ENCODE measurements around the gene MDM1. TPM values are rescaled to one million over a fixed set of nuclear protein-coding genes. Genes with fewer than 3 reads are reported as not detected.

Gene MDM1
- total and polyA plus RNA-seq, 4 donors: 10.5 to 19.6 (median 13.8) TPM

GRCh38 chr12:68349921-68350606, 17.9 kb upstream of the MDM1 start:
- Histone ChIP-seq H3K4me3 (ENCODE audit: low read length in 2 of 2) (no peak overlapping the region), H3K27ac (ENCODE audit: low read depth in 1 of 2, low read length in 2 of 2) (no peak overlapping the region), H3K4me1 (ENCODE audit: control insufficient read depth in 1 of 2, insufficient read depth in 2 of 2, low read length in 2 of 2) (peaks cover 0 to 2% of the 10 kb centered on the region in 2 donors), H3K27me3 (ENCODE audit: control insufficient read depth in 1 of 2, insufficient read depth in 2 of 2, low read length in 1 of 2) (no peaks in the 10 kb centered on the region), H3K36me3 (ENCODE audit: control insufficient read depth in 1 of 2, insufficient read depth in 2 of 2, low read length in 1 of 2) (no peaks in the 10 kb centered on the region), H3K9me3 (ENCODE audit: control insufficient read depth, low read length) (no peaks in the 10 kb centered on the region)
- WGBS, 2 donors: 82 to 84% methylated on average over 5 of the region's 5 CpGs
- DNase-seq (no peak), ATAC-seq (ENCODE audit: low FRiP score) (no peak)
- intact Hi-C loops (cut with DNase I): no loop called here

GRCh38 chr12:68349220-68349621, 17.1 kb upstream of the MDM1 start:
- intact Hi-C loops (cut with DNase I): no loop called here
- ATAC-seq (ENCODE audit: low FRiP score): no peak
- no peaks in the 10 kb centered on the region for H3K27me3 ChIP-seq (ENCODE audit: control insufficient read depth in 1 of 2, insufficient read depth in 2 of 2, low read length in 1 of 2)
- no peaks in the 10 kb centered on the region for H3K36me3 ChIP-seq (ENCODE audit: control insufficient read depth in 1 of 2, insufficient read depth in 2 of 2, low read length in 1 of 2)
- H3K4me3 ChIP-seq (ENCODE audit: low read length in 2 of 2): no peak overlapping the region
- no peak for DNase-seq
- WGBS, 2 donors: 43 to 52% methylated on average over 2 of the region's 2 CpGs
- peaks cover 0 to 2% of the 10 kb centered on the region in 2 donors for H3K4me1 ChIP-seq (ENCODE audit: control insufficient read depth in 1 of 2, insufficient read depth in 2 of 2, low read length in 2 of 2)
- H3K9me3 ChIP-seq (ENCODE audit: control insufficient read depth, low read length): no peaks in the 10 kb centered on the region
- no peak overlapping the region for H3K27ac ChIP-seq (ENCODE audit: low read depth in 1 of 2, low read length in 2 of 2)

- Histone ChIP-seq H3K27ac (ENCODE audit: low read depth in 1 of 2, low read length in 2 of 2) (no peak overlapping the region), H3K4me1 (ENCODE audit: control insufficient read depth in 1 of 2, insufficient read depth in 2 of 2, low read length in 2 of 2) (peaks cover 0 to 2% of the 10 kb centered on the region in 2 donors), H3K4me3 (ENCODE audit: low read length in 2 of 2) (no peak overlapping the region), H3K9me3 (ENCODE audit: control insufficient read depth, low read length) (no peaks in the 10 kb centered on the region), H3K27me3 (ENCODE audit: control insufficient read depth in 1 of 2, insufficient read depth in 2 of 2, low read length in 1 of 2) (no peaks in the 10 kb centered on the region), H3K36me3 (ENCODE audit: control insufficient read depth in 1 of 2, insufficient read depth in 2 of 2, low read length in 1 of 2) (no peaks in the 10 kb centered on the region)
- ATAC-seq (ENCODE audit: low FRiP score): no peak
- no peak for DNase-seq
- WGBS, 2 donors: 75 to 83% methylated on average over 5 of the region's 5 CpGs
- intact Hi-C loops (cut with DNase I): no loop called here
Observed at GRCh38 chr12:68348419-68348818, 16.3 kb upstream of the MDM1 start.

- H3K27me3 ChIP-seq (ENCODE audit: control insufficient read depth in 1 of 2, insufficient read depth in 2 of 2, low read length in 1 of 2): no peaks in the 10 kb centered on the region
- peaks cover 0 to under 1% of the 10 kb centered on the region in 2 donors for H3K4me1 ChIP-seq (ENCODE audit: control insufficient read depth in 1 of 2, insufficient read depth in 2 of 2, low read length in 2 of 2)
- DNase-seq (no peak), ATAC-seq (ENCODE audit: low FRiP score) (no peak)
- intact Hi-C loops (cut with DNase I): no loop called here
- 66 to 69% methylated on average over 3 of the region's 3 CpGs for WGBS, 2 donors
- no peak overlapping the region for H3K4me3 ChIP-seq (ENCODE audit: low read length in 2 of 2)
- H3K36me3 ChIP-seq (ENCODE audit: control insufficient read depth in 1 of 2, insufficient read depth in 2 of 2, low read length in 1 of 2): no peaks in the 10 kb centered on the region
- H3K27ac ChIP-seq (ENCODE audit: low read depth in 1 of 2, low read length in 2 of 2): no peak overlapping the region
- H3K9me3 ChIP-seq (ENCODE audit: control insufficient read depth, low read length): no peaks in the 10 kb centered on the region
Observed at GRCh38 chr12:68345763-68346162, 13.6 kb upstream of the MDM1 start.

- intact Hi-C loops (cut with DNase I): no loop called here
- H3K9me3 ChIP-seq (ENCODE audit: control insufficient read depth, low read length): no peaks in the 10 kb centered on the region
- WGBS, 2 donors: 15 to 25% methylated on average over 2 of the region's 2 CpGs
- no peaks in the 10 kb centered on the region for H3K4me1 ChIP-seq (ENCODE audit: control insufficient read depth in 1 of 2, insufficient read depth in 2 of 2, low read length in 2 of 2)
- ATAC-seq (ENCODE audit: low FRiP score): no peak
- no peaks in the 10 kb centered on the region for H3K36me3 ChIP-seq (ENCODE audit: control insufficient read depth in 1 of 2, insufficient read depth in 2 of 2, low read length in 1 of 2)
- H3K4me3 ChIP-seq (ENCODE audit: low read length in 2 of 2): no peak overlapping the region
- DNase-seq: no peak
- no peak overlapping the region for H3K27ac ChIP-seq (ENCODE audit: low read depth in 1 of 2, low read length in 2 of 2)
- no peaks in the 10 kb centered on the region for H3K27me3 ChIP-seq (ENCODE audit: control insufficient read depth in 1 of 2, insufficient read depth in 2 of 2, low read length in 1 of 2)
Observed at GRCh38 chr12:68344126-68344525, 12.0 kb upstream of the MDM1 start.

GRCh38 chr12:68342966-68343365, 10.8 kb upstream of the MDM1 start:
- ATAC-seq (ENCODE audit: low FRiP score): no peak
- WGBS, 2 donors: 52 to 58% methylated on average over 3 of the region's 3 CpGs

GRCh38 chr12:68341822-68342221, 9.7 kb upstream of the MDM1 start:
- Histone ChIP-seq H3K27ac (ENCODE audit: low read depth in 1 of 2, low read length in 2 of 2) (no peak overlapping the region), H3K4me1 (ENCODE audit: control insufficient read depth in 1 of 2, insufficient read depth in 2 of 2, low read length in 2 of 2) (no peaks in the 10 kb centered on the region), H3K36me3 (ENCODE audit: control insufficient read depth in 1 of 2, insufficient read depth in 2 of 2, low read length in 1 of 2) (no peaks in the 10 kb centered on the region), H3K9me3 (ENCODE audit: control insufficient read depth, low read length) (no peaks in the 10 kb centered on the region), H3K27me3 (ENCODE audit: control insufficient read depth in 1 of 2, insufficient read depth in 2 of 2, low read length in 1 of 2) (no peaks in the 10 kb centered on the region), H3K4me3 (ENCODE audit: low read length in 2 of 2) (no peak overlapping the region)
- WGBS, 2 donors: 87 to 89% methylated on average over 2 of the region's 2 CpGs
- intact Hi-C loops (cut with DNase I): no loop called here
- ATAC-seq (ENCODE audit: low FRiP score) (no peak), DNase-seq (no peak)

More at GRCh38 chr12:68342966-68343365, 10.8 kb upstream of the MDM1 start:
- H3K9me3 ChIP-seq (ENCODE audit: control insufficient read depth, low read length): no peaks in the 10 kb centered on the region
- DNase-seq: no peak
- no peaks in the 10 kb centered on the region for H3K27me3 ChIP-seq (ENCODE audit: control insufficient read depth in 1 of 2, insufficient read depth in 2 of 2, low read length in 1 of 2)
- no peak overlapping the region for H3K4me3 ChIP-seq (ENCODE audit: low read length in 2 of 2)
- no peak overlapping the region for H3K27ac ChIP-seq (ENCODE audit: low read depth in 1 of 2, low read length in 2 of 2)
- intact Hi-C loops (cut with DNase I): no loop called here
- no peaks in the 10 kb centered on the region for H3K4me1 ChIP-seq (ENCODE audit: control insufficient read depth in 1 of 2, insufficient read depth in 2 of 2, low read length in 2 of 2)
- no peaks in the 10 kb centered on the region for H3K36me3 ChIP-seq (ENCODE audit: control insufficient read depth in 1 of 2, insufficient read depth in 2 of 2, low read length in 1 of 2)

GRCh38 chr12:68340404-68341270, 8.5 kb upstream of the MDM1 start:
- 51 to 53% methylated on average over 8 of the region's 8 CpGs for WGBS, 2 donors
- H3K4me3 ChIP-seq (ENCODE audit: low read length in 2 of 2): no peak overlapping the region
- H3K27me3 ChIP-seq (ENCODE audit: control insufficient read depth in 1 of 2, insufficient read depth in 2 of 2, low read length in 1 of 2): no peaks in the 10 kb centered on the region
- H3K27ac ChIP-seq (ENCODE audit: low read depth in 1 of 2, low read length in 2 of 2): no peak overlapping the region
- ATAC-seq (ENCODE audit: low FRiP score): no peak
- no peaks in the 10 kb centered on the region for H3K4me1 ChIP-seq (ENCODE audit: control insufficient read depth in 1 of 2, insufficient read depth in 2 of 2, low read length in 2 of 2)
- no peak for DNase-seq
- H3K36me3 ChIP-seq (ENCODE audit: control insufficient read depth in 1 of 2, insufficient read depth in 2 of 2, low read length in 1 of 2): no peaks in the 10 kb centered on the region
- intact Hi-C loops (cut with DNase I): no loop called here
- H3K9me3 ChIP-seq (ENCODE audit: control insufficient read depth, low read length): no peaks in the 10 kb centered on the region

Measured in aorta (tissue), 5 donors.